Measurements from ENCODE around the gene TEX35.

GRCh38 chr1:178497903-178498478, 14.9 kb upstream of the TEX35 start:
- TF ChIP-seq CTCF (optimal IDR thresholded peaks at IDR 0.05 in 1 of 3, IDR thresholded peaks at IDR 0.05 in 1 of 3, conservative IDR thresholded peaks at IDR 0.05 in 1 of 3; ENCODE audit: extremely low read depth in 1 of 3, insufficient read depth in 2 of 3, low read length in 3 of 3): no peak
- no peak for TF ChIP-seq EZH2 (IDR thresholded peaks at IDR 0.05; ENCODE audit: low read length)
